Activated CD4-positive, alpha-beta T cell treated with anti-CD3 and anti-CD28 coated beads, Interleukin-2, amount 10 ng/mL, durations not matched to agents 7 days and 5 days (primary cell): ENCODE measurements around the gene RERE. TPM values are rescaled to one million over a fixed set of nuclear protein-coding genes. Genes with fewer than 3 reads are reported as not detected.

Source experiments
- CTCF ChIA-PET: fragments of 350-600 bp; sonication (Branson Sonifier 250); formaldehyde crosslinking; loops from one replicate; lab custom pipeline; 2021; ENCODE audit warnings: antibody characterized with exemption; lab: Charles Lee
- POLR2A ChIA-PET: fragments of 350-600 bp; sonication (Branson Sonifier 250); formaldehyde crosslinking; loops from one replicate; lab custom pipeline; 2021; ENCODE audit warnings: antibody characterized with exemption; lab: Charles Lee
- DNase-seq: peaks from one replicate; pipeline ENCODE4 v3.0.0-alpha.2; 2020
- H3K27ac Mint-ChIP-seq: one replicate; pipeline ENCODE4 v1.8.0; 2021; ENCODE audit warnings: mild to moderate bottlenecking, moderate library complexity, mixed read lengths
- H3K27me3 Mint-ChIP-seq: one replicate; pipeline ENCODE4 v1.8.0; 2021; ENCODE audit warnings: mixed read lengths
- H3K36me3 Mint-ChIP-seq: one replicate; pipeline ENCODE4 v1.8.0; 2021; ENCODE audit warnings: low read depth, mixed read lengths
- H3K4me1 Mint-ChIP-seq: one replicate; pipeline ENCODE4 v1.8.0; 2021; ENCODE audit warnings: mixed read lengths
- H3K4me3 Mint-ChIP-seq: one replicate; pipeline ENCODE4 v1.8.0; 2021; ENCODE audit warnings: mild to moderate bottlenecking, moderate library complexity, mixed read lengths
- H3K9me3 Mint-ChIP-seq: one replicate; pipeline ENCODE4 v1.8.0; 2021; ENCODE audit warnings: mixed read lengths
- total RNA-seq, 2 experiments: library from RNA; stranded (reverse); gene quantifications; one replicate each; pipeline ENCODE4 v1.2.3, GENCODE V29; 2021

The RERE gene
- total RNA-seq, 2 experiments from 2014 or later: 68.5 to 68.7 TPM

- ChIA-PET POLR2A (no interaction called here), CTCF (interaction anchor here (0.6 kb wide), 1 partner anchor 1150 kb away, joined by 3 read pairs; no protein-coding TSS in a partner anchor)
- peaks cover 27% of the 10 kb centered on the region for H3K4me1 Mint-ChIP-seq
- H3K27ac Mint-ChIP-seq: no peak overlapping the region
- DNase-seq: no peak
- H3K4me3 Mint-ChIP-seq: no peak overlapping the region
- H3K36me3 Mint-ChIP-seq: peaks cover 5% of the 10 kb centered on the region
- H3K27me3 Mint-ChIP-seq: no peaks in the 10 kb centered on the region
- no peaks in the 10 kb centered on the region for H3K9me3 Mint-ChIP-seq
Measured at GRCh38 chr1:8754993-8755392, 62.4 kb downstream of the RERE start.

- ChIA-PET CTCF (interaction anchor here (0.6 kb wide), 1 partner anchor 407 kb away, joined by 5 read pairs; no protein-coding TSS in a partner anchor), POLR2A (no interaction called here)
- no peak for DNase-seq
- Mint-ChIP-seq H3K4me3 (no peak overlapping the region), H3K27ac (no peak overlapping the region), H3K27me3 (no peaks in the 10 kb centered on the region), H3K36me3 (peaks cover 8% of the 10 kb centered on the region), H3K9me3 (no peaks in the 10 kb centered on the region), H3K4me1 (peaks cover 27% of the 10 kb centered on the region)
Measured at GRCh38 chr1:8754247-8754650, 63.2 kb downstream of the RERE start.

- Mint-ChIP-seq H3K4me1 (peaks cover 27% of the 10 kb centered on the region), H3K27me3 (no peaks in the 10 kb centered on the region), H3K27ac (no peak overlapping the region), H3K4me3 (no peak overlapping the region), H3K9me3 (no peaks in the 10 kb centered on the region), H3K36me3 (peaks cover 8% of the 10 kb centered on the region)
- POLR2A ChIA-PET: no interaction called here
- no peak for DNase-seq
- CTCF ChIA-PET: interaction anchor here (0.6 kb wide), 1 partner anchor 407 kb away, joined by 5 read pairs; no protein-coding TSS in a partner anchor
Measured at GRCh38 chr1:8753736-8754135, 63.7 kb downstream of the RERE start.

- H3K4me3 Mint-ChIP-seq: no peak overlapping the region
- POLR2A ChIA-PET: no interaction called here
- peaks cover 8% of the 10 kb centered on the region for H3K36me3 Mint-ChIP-seq
- CTCF ChIA-PET: interaction anchor here (0.6 to 1.1 kb wide), 3 partner anchors 95 to 406 kb away, joined by 3 to 5 read pairs (median 3); no protein-coding TSS in a partner anchor
- H3K27ac Mint-ChIP-seq: no peak overlapping the region
- DNase-seq: no peak
- no peaks in the 10 kb centered on the region for H3K9me3 Mint-ChIP-seq
- H3K27me3 Mint-ChIP-seq: no peaks in the 10 kb centered on the region
- peaks cover 27% of the 10 kb centered on the region for H3K4me1 Mint-ChIP-seq
Measured at GRCh38 chr1:8752921-8753713, 64.3 kb downstream of the RERE start.

GRCh38 chr1:8752411-8752810, 65.0 kb downstream of the RERE start:
- Mint-ChIP-seq H3K27me3 (no peaks in the 10 kb centered on the region), H3K4me3 (peak overlapping the region; percentile 25), H3K9me3 (no peaks in the 10 kb centered on the region), H3K36me3 (peaks cover 6% of the 10 kb centered on the region), H3K27ac (peak overlapping the region; percentile 81), H3K4me1 (peaks cover 27% of the 10 kb centered on the region)
- no peak for DNase-seq
- CTCF ChIA-PET: interaction anchor here (0.9 to 1.1 kb wide), 2 partner anchors 96 to 253 kb away, joined by 3 read pairs; no protein-coding TSS in a partner anchor
- POLR2A ChIA-PET: interaction anchor here (0.5 kb wide), 1 partner anchor 16 kb away, joined by 3 read pairs; no protein-coding TSS in a partner anchor

- DNase-seq: no peak
- peaks cover 27% of the 10 kb centered on the region for H3K4me1 Mint-ChIP-seq
- H3K27ac Mint-ChIP-seq: peak overlapping the region; percentile 81
- H3K9me3 Mint-ChIP-seq: no peaks in the 10 kb centered on the region
- H3K27me3 Mint-ChIP-seq: no peaks in the 10 kb centered on the region
- H3K36me3 Mint-ChIP-seq: peaks cover 6% of the 10 kb centered on the region
- POLR2A ChIA-PET: interaction anchor here (0.5 kb wide), 1 partner anchor 15 kb away, joined by 3 read pairs; no protein-coding TSS in a partner anchor
- CTCF ChIA-PET: interaction anchor here (1.1 kb wide), 1 partner anchor 253 kb away, joined by 3 read pairs; no protein-coding TSS in a partner anchor
- H3K4me3 Mint-ChIP-seq: peak overlapping the region; percentile 25
Measured at GRCh38 chr1:8751984-8752383, 65.5 kb downstream of the RERE start.

GRCh38 chr1:8747879-8748825, 69.3 kb downstream of the RERE start:
- Mint-ChIP-seq H3K4me1 (peaks cover 20% of the 10 kb centered on the region), H3K27me3 (no peaks in the 10 kb centered on the region), H3K4me3 (no peak overlapping the region), H3K9me3 (no peaks in the 10 kb centered on the region), H3K36me3 (peaks cover 4% of the 10 kb centered on the region), H3K27ac (no peak overlapping the region)
- DNase-seq: no peak
- CTCF ChIA-PET: interaction anchor here (1.3 kb wide), 2 partner anchors 9 to 18 kb away, joined by 3 to 4 read pairs; no protein-coding TSS in a partner anchor
- POLR2A ChIA-PET: no interaction called here

GRCh38 chr1:8746554-8746953, 70.9 kb downstream of the RERE start:
- H3K27ac Mint-ChIP-seq: no peak overlapping the region
- POLR2A ChIA-PET: no interaction called here
- CTCF ChIA-PET: interaction anchor here (1.0 to 1.3 kb wide), 2 partner anchors 16 to 581 kb away, joined by 3 to 4 read pairs; no protein-coding TSS in a partner anchor

GRCh38 chr1:8745749-8746390, 71.6 kb downstream of the RERE start:
- POLR2A ChIA-PET: no interaction called here
- peaks cover 4% of the 10 kb centered on the region for H3K4me1 Mint-ChIP-seq
- H3K27ac Mint-ChIP-seq: no peak overlapping the region
- CTCF ChIA-PET: interaction anchor here (1.0 to 1.1 kb wide), 2 partner anchors 103 to 580 kb away, joined by 3 read pairs; no protein-coding TSS in a partner anchor
- no peaks in the 10 kb centered on the region for H3K9me3 Mint-ChIP-seq
- peaks cover 8% of the 10 kb centered on the region for H3K36me3 Mint-ChIP-seq
- H3K4me3 Mint-ChIP-seq: no peak overlapping the region
- no peak for DNase-seq
- H3K27me3 Mint-ChIP-seq: no peaks in the 10 kb centered on the region

More at GRCh38 chr1:8746554-8746953, 70.9 kb downstream of the RERE start:
- H3K4me3 Mint-ChIP-seq: no peak overlapping the region
- H3K4me1 Mint-ChIP-seq: peaks cover 10% of the 10 kb centered on the region
- DNase-seq: no peak
- no peaks in the 10 kb centered on the region for H3K9me3 Mint-ChIP-seq
- peaks cover 5% of the 10 kb centered on the region for H3K36me3 Mint-ChIP-seq
- no peaks in the 10 kb centered on the region for H3K27me3 Mint-ChIP-seq

- Mint-ChIP-seq H3K27ac (no peak overlapping the region), H3K27me3 (no peaks in the 10 kb centered on the region), H3K36me3 (peaks cover 8% of the 10 kb centered on the region), H3K4me1 (peaks cover 3% of the 10 kb centered on the region), H3K4me3 (no peak overlapping the region), H3K9me3 (no peaks in the 10 kb centered on the region)
- ChIA-PET CTCF (interaction anchor here (1.1 kb wide), 1 partner anchor 103 kb away, joined by 3 read pairs; no protein-coding TSS in a partner anchor), POLR2A (no interaction called here)
- no peak for DNase-seq
Measured at GRCh38 chr1:8745346-8745745, 72.1 kb downstream of the RERE start.

- ChIA-PET CTCF (interaction anchor here (0.5 to 1.3 kb wide), 2 partner anchors 16 to 467 kb away, joined by 4 to 5 read pairs; no protein-coding TSS in a partner anchor), POLR2A (no interaction called here)
- DNase-seq: no peak
- Mint-ChIP-seq H3K9me3 (peaks cover 16% of the 10 kb centered on the region), H3K36me3 (peaks cover 16% of the 10 kb centered on the region), H3K4me1 (peaks cover 3% of the 10 kb centered on the region), H3K27ac (no peak overlapping the region), H3K27me3 (no peaks in the 10 kb centered on the region), H3K4me3 (no peak overlapping the region)
Measured at GRCh38 chr1:8742022-8742924, 75.2 kb downstream of the RERE start.
